Immature natural killer cell (primary cell): Measurements from ENCODE around the gene LCE6A. TPM values are rescaled to one million over a fixed set of nuclear protein-coding genes. Genes with fewer than 3 reads are reported as not detected.

Experiments
- DNase-seq, 3 donors: peaks; one replicate each; pipeline ENCODE4 v3.0.0; 2022; ENCODE audit warnings: mixed read lengths in 1 of 3
- H3K27ac Mint-ChIP-seq, 6 donors: one replicate each; pipeline ENCODE4 v1.8.0; 2020; ENCODE audit warnings: mixed read lengths in 6 of 6, mild to moderate bottlenecking in 5 of 6, inconsistent platforms in 4 of 6, moderate library complexity in 3 of 6
- H3K27me3 Mint-ChIP-seq, 3 donors: one replicate each; pipeline ENCODE4 v1.8.0; 2020 to 2021; ENCODE audit warnings: low read depth in 3 of 3, mild to moderate bottlenecking in 3 of 3, mixed read lengths in 3 of 3, moderate library complexity in 3 of 3, inconsistent platforms in 1 of 3
- H3K36me3 Mint-ChIP-seq, 3 donors: one replicate each; pipeline ENCODE4 v1.8.0; 2020; ENCODE audit warnings: mixed read lengths in 3 of 3, inconsistent platforms in 2 of 3, mild to moderate bottlenecking in 2 of 3
- H3K4me1 Mint-ChIP-seq, 2 donors: one replicate each; pipeline ENCODE4 v1.8.0; 2020; ENCODE audit warnings: inconsistent platforms in 2 of 2, mild to moderate bottlenecking in 2 of 2, mixed read lengths in 2 of 2, moderate library complexity in 1 of 2
- H3K4me3 Mint-ChIP-seq, 5 donors: one replicate each; pipeline ENCODE4 v1.8.0; 2020; ENCODE audit warnings: mild to moderate bottlenecking in 5 of 5, mixed read lengths in 5 of 5, inconsistent platforms in 3 of 5, moderate library complexity in 3 of 5
- H3K9me3 Mint-ChIP-seq, 6 donors: one replicate each; pipeline ENCODE4 v1.8.0; 2020; ENCODE audit warnings: mild to moderate bottlenecking in 6 of 6, mixed read lengths in 6 of 6, inconsistent platforms in 4 of 6, moderate library complexity in 3 of 6
- polyA plus RNA-seq, 3 donors: library from polyadenylated mRNA; unstranded; fragments of 300-500 nt; fragmentation: Illumina TruSeq; gene quantifications; one replicate each; pipeline ENCODE4 v1.2.3, GENCODE V29; 2021

Gene LCE6A
- polyA plus RNA-seq, 3 donors from 2014 or later, result not detected

GRCh38 chr1:152860129-152860528 lies 17.5 kb downstream of the LCE6A start:
- DNase-seq, result no peak
- peaks cover 0 to 9% (median 3%) of the 10 kb centered on the region in 3 donors for H3K27me3 Mint-ChIP-seq
- H3K36me3 Mint-ChIP-seq, result no peaks in the 10 kb centered on the region
- H3K27ac Mint-ChIP-seq, result no peak overlapping the region
- no peak overlapping the region for H3K4me3 Mint-ChIP-seq
- no peaks in the 10 kb centered on the region for H3K9me3 Mint-ChIP-seq
- no peaks in the 10 kb centered on the region for H3K4me1 Mint-ChIP-seq

DNA sequence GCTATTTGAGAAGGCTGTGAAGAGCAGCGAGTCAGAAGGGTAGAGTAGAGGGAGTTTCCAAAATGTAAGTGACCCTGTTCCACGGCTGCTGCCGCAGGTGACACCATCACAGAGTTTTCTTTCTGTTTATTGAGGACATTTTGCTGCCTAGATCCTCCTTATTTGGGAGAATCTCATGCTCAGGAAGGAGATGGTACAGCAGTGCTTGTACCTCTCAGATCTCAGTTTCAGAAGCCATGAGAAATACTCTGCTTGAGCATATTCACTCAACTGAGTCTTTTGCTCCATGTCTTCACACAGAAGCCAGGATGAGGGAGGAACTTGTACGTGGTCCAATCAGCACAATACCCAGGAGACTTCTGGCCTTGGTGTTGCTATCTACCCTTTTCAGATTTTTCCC lies 18.7 kb downstream of the LCE6A start:
- Mint-ChIP-seq H3K4me1 (no peaks in the 10 kb centered on the region), H3K4me3 (no peak overlapping the region), H3K27ac (no peak overlapping the region), H3K36me3 (no peaks in the 10 kb centered on the region), H3K9me3 (no peaks in the 10 kb centered on the region), H3K27me3 (peaks cover 0 to 9% (median 3%) of the 10 kb centered on the region in 3 donors)
- DNase-seq, result no peak

DNA sequence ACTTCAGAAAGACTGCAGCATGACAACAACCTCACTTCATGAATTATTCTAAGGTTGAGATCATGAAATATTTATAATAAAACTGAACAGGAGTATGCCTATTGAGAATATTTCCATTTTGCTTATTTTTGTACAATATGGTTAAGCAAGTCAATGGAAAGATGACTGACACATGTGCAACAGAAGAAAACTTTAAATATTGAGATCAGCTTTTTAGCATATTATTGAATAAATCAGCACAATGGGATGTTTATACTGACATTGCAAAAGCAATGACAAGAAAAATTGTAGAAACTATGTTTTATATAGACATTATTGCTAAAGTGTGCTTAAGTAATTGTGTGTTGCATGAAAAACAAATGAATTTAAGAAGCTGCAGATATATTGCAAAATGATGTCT lies 21.8 kb downstream of the LCE6A start:
- Mint-ChIP-seq H3K36me3 (no peaks in the 10 kb centered on the region), H3K27ac (no peak overlapping the region), H3K27me3 (peaks cover 0 to 3% (median 2%) of the 10 kb centered on the region in 3 donors), H3K4me1 (no peaks in the 10 kb centered on the region), H3K4me3 (no peak overlapping the region), H3K9me3 (no peaks in the 10 kb centered on the region)
- DNase-seq, result no peak

- Mint-ChIP-seq H3K27me3 (peaks cover 0 to 3% (median 0%) of the 10 kb centered on the region in 3 donors), H3K9me3 (no peaks in the 10 kb centered on the region)
These were observed 23.7 kb downstream of the LCE6A start for GRCh38 chr1:152866321-152866720.

DNA sequence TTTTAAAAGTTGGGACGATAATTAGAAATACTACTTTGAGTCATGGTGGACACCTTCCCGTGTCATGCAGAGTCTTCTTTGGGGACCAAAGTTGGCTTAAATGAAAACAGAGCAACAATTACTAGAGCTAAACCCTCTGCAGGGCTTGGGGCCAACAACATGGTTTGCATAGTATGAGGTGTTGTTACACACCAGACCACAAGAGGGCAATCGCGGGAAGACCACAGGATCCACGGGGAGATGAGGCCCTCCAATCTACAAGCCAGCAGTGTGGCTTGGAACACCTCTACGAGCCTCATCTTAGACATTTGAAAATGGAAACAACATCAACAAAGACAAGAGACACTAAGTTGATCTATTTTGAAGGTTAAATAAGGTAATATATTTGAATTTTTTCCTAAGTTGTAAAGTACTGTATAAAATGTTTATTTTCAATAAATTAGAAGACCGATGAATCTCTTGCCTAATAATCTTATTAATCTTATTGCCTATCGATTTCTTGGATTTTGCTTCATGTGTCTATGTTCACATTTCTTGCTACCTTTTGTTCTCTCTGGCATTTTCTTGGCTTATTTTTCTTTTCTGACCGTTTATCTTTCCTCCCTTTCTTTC lies 27.3 kb downstream of the LCE6A start:
- Mint-ChIP-seq H3K9me3 (no peaks in the 10 kb centered on the region), H3K27ac (no peak overlapping the region), H3K4me3 (no peak overlapping the region), H3K4me1 (no peaks in the 10 kb centered on the region), H3K27me3 (peaks cover 0 to 1% (median 1%) of the 10 kb centered on the region in 3 donors), H3K36me3 (no peaks in the 10 kb centered on the region)
- peak; percentile 24 to 33 (median 31) for DNase-seq

More at GRCh38 chr1:152866321-152866720, 23.7 kb downstream of the LCE6A start:
- no peak for DNase-seq
- H3K4me3 Mint-ChIP-seq, result no peak overlapping the region
- H3K27ac Mint-ChIP-seq, result no peak overlapping the region
- no peaks in the 10 kb centered on the region for H3K4me1 Mint-ChIP-seq
- no peaks in the 10 kb centered on the region for H3K36me3 Mint-ChIP-seq

- Mint-ChIP-seq H3K27ac (no peak overlapping the region), H3K36me3 (no peaks in the 10 kb centered on the region), H3K4me3 (no peak overlapping the region), H3K27me3 (peaks cover 0 to 3% (median 1%) of the 10 kb centered on the region in 3 donors), H3K4me1 (no peaks in the 10 kb centered on the region), H3K9me3 (no peaks in the 10 kb centered on the region)
- DNase-seq, result no peak
These were observed 28.4 kb downstream of the LCE6A start for GRCh38 chr1:152870831-152871730.

DNA sequence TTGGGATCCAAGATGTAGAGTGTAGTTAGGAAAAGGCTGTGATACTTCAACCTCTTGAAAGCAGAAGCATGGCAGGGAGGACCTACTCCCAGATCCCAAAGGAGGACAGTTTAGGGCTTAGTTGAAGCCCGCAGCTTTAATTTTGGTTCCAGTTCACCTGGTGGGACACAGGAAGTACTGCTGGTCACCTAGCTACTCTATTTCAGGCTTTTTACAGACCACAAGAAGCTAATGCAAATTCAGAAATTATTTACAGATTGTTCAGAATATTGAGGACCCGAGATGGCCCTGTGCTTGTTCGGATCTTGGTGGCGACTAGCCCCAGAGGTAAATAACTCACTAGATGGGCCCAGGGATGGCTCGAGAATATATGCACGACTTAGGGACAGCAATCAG lies 29.1 kb downstream of the LCE6A start:
- DNase-seq, result no peak
- no peaks in the 10 kb centered on the region for H3K4me1 Mint-ChIP-seq
- H3K4me3 Mint-ChIP-seq, result no peak overlapping the region
- no peaks in the 10 kb centered on the region for H3K9me3 Mint-ChIP-seq
- no peak overlapping the region for H3K27ac Mint-ChIP-seq
- H3K36me3 Mint-ChIP-seq, result no peaks in the 10 kb centered on the region
- H3K27me3 Mint-ChIP-seq, result peaks cover 0 to 3% (median 1%) of the 10 kb centered on the region in 3 donors

GRCh38 chr1:152873495-152873894 lies 30.8 kb downstream of the LCE6A start:
- H3K36me3 Mint-ChIP-seq, result no peaks in the 10 kb centered on the region
- H3K4me1 Mint-ChIP-seq, result no peaks in the 10 kb centered on the region
- H3K9me3 Mint-ChIP-seq, result peaks cover 0 to 3% (median 0%) of the 10 kb centered on the region in 6 donors
- no peak overlapping the region for H3K4me3 Mint-ChIP-seq
- no peak for DNase-seq
- peaks cover 1 to 10% (median 3%) of the 10 kb centered on the region in 3 donors for H3K27me3 Mint-ChIP-seq
- no peak overlapping the region for H3K27ac Mint-ChIP-seq

DNA sequence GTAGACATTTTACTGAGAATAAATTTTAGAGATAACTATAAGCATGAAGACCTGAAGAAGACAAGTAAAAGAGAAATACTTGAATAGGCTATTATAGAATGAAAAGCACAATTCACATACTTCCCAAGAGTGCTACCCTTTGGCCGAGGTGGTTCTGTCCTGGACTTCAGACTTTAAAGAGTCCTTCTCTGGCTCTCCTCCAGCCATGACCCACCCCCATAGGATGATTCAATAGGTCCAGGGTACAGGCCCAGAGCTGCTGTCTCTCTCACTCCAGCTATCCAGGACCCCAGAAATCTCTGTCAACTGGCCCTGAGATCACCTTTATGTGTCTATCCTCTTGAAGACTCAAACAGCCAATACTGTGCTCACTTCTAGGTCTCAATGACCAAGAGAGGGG lies 34.2 kb downstream of the LCE6A start:
- Mint-ChIP-seq H3K36me3 (no peaks in the 10 kb centered on the region), H3K4me1 (peaks cover 0 to 3% of the 10 kb centered on the region in 2 donors), H3K4me3 (no peak overlapping the region), H3K27me3 (peaks cover 8 to 16% (median 9%) of the 10 kb centered on the region in 3 donors), H3K27ac (no peak overlapping the region), H3K9me3 (peaks cover 0 to 3% (median 0%) of the 10 kb centered on the region in 6 donors)
- DNase-seq, result no peak

GRCh38 chr1:152878042-152878441 lies 35.4 kb downstream of the LCE6A start, which contains the start of gene SMCP:
Gene SMCP, plus strand, starts transcription at chr1:152878322. Its CDS starts 6,101 bp downstream, at chr1:152884423.
- H3K27ac Mint-ChIP-seq, result no peak within 1 kb of the TSS
- H3K27me3 Mint-ChIP-seq, result peaks cover 7 to 16% (median 9%) of the 10 kb centered on the region in 3 donors
- peaks cover 0 to 3% (median 0%) of the 10 kb centered on the region in 6 donors for H3K9me3 Mint-ChIP-seq
- H3K4me1 Mint-ChIP-seq, result peaks cover 0 to 3% of the 10 kb centered on the region in 2 donors
- no peak for DNase-seq
- H3K4me3 Mint-ChIP-seq, result no peak within 1 kb of the TSS
- H3K36me3 Mint-ChIP-seq, result no peaks in the 10 kb centered on the region

DNA sequence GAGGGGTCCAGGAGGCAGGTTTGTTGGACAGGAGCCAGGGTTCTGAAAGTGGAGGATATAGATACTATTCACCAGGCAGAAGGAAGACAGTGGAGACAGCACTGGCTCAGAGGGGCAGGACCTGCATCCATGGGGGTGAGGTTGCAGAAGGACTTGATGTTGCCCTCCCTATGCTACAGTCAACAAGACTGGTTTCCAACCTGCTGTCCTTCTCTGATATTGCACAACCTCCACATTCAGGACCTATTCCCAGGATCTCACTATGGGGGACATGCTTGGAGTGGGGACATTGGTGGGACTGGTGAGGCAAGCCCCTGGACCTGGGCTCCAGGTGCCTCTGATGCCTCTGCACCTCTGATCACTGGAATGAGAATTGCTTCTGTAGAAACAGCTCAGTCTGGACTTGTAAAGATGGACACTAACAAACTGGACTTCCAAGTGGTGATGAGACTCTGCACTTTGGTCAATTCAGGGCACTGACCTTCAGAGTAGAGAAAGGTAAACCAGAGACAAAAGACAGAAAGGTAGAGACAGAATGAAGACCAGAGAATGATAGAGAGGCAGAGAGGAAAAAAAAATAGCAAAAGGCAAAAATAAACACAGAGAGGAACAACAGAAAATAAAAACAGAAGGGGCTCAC lies 37.0 kb downstream of the LCE6A start:
- Mint-ChIP-seq H3K4me3 (peak overlapping the region in 1 of 5 donors; percentile 7), H3K4me1 (peaks cover 0 to 3% of the 10 kb centered on the region in 2 donors), H3K27me3 (peaks cover 7 to 18% (median 7%) of the 10 kb centered on the region in 3 donors), H3K9me3 (peaks cover 0 to 3% (median 0%) of the 10 kb centered on the region in 6 donors), H3K27ac (no peak overlapping the region), H3K36me3 (no peaks in the 10 kb centered on the region)
- no peak for DNase-seq

DNA sequence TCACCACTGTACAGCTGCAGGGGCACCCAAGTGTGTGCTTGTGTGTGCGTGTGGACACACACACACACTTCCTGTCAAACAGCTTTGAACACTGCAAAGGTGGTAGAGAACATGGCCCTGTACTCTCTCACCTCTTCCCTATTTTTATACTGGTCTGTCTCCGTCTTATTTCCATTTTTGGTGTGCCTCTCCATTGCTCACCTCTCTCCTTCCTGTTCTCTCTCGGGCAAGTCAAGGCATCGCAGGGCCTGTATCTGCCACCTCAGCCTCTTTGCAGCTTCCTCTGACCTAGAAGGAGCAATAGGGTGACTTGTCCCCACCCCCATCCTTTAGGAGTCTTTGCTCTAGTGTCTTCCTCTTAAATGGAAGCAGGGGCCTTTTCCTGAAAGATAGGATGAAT lies 37.7 kb downstream of the LCE6A start:
- Mint-ChIP-seq H3K36me3 (no peaks in the 10 kb centered on the region), H3K27me3 (peaks cover 5 to 18% (median 7%) of the 10 kb centered on the region in 3 donors), H3K9me3 (peaks cover 0 to 3% (median 0%) of the 10 kb centered on the region in 6 donors), H3K4me3 (no peak overlapping the region), H3K4me1 (peaks cover 0 to 3% of the 10 kb centered on the region in 2 donors), H3K27ac (no peak overlapping the region)
- no peak for DNase-seq

GRCh38 chr1:152880907-152881306 lies 38.3 kb downstream of the LCE6A start:
- H3K27ac Mint-ChIP-seq, result no peak overlapping the region
- H3K9me3 Mint-ChIP-seq, result peaks cover 0 to 3% (median 0%) of the 10 kb centered on the region in 6 donors
- peak overlapping the region in 1 of 5 donors; percentile 46 for H3K4me3 Mint-ChIP-seq
- H3K36me3 Mint-ChIP-seq, result no peaks in the 10 kb centered on the region
- peaks cover 0 to 3% of the 10 kb centered on the region in 2 donors for H3K4me1 Mint-ChIP-seq
- H3K27me3 Mint-ChIP-seq, result peaks cover 5 to 18% (median 7%) of the 10 kb centered on the region in 3 donors
- no peak for DNase-seq
